AG10803 (cell line): Measurements from ENCODE around the gene TNIP2.

ENCODE experiments used
- DNase-seq: peaks from one replicate; pipeline ENCODE4 v3.0.0; 2010; ENCODE audit warnings: low read depth
- H3K4me3 ChIP-seq: 2 replicates; pipeline ENCODE4 v1.5.1; 2011; ENCODE audit warnings: mild to moderate bottlenecking, low read length, control low read depth
- CTCF ChIP-seq: conservative IDR thresholded peaks from 2 replicates; pipeline ENCODE4 v1.5.1; 2011; ENCODE audit warnings: mild to moderate bottlenecking, low read length, control low read depth, inconsistent platforms

Gene TNIP2

GRCh38 chr4:2750719-2751605 is 5.2 kb downstream of the TNIP2 start:
- DNase-seq = no peak
- no peak for TF ChIP-seq CTCF
- no peak overlapping the region for H3K4me3 ChIP-seq

- no peak for DNase-seq
- no peak for TF ChIP-seq CTCF
- H3K4me3 ChIP-seq = no peak overlapping the region
These were observed 9.0 kb downstream of the TNIP2 start for GRCh38 chr4:2746891-2747695.

GRCh38 chr4:2745981-2746806 is 9.9 kb downstream of the TNIP2 start:
- no peak for TF ChIP-seq CTCF
- H3K4me3 ChIP-seq = no peak overlapping the region
- peak; percentile 37 for DNase-seq

- no peak overlapping the region for H3K4me3 ChIP-seq
- no peak for DNase-seq
- no peak for TF ChIP-seq CTCF
These were observed 10.6 kb downstream of the TNIP2 start for GRCh38 chr4:2745516-2745915.

GRCh38 chr4:2744576-2745270 is 11.4 kb downstream of the TNIP2 start:
- H3K4me3 ChIP-seq = no peak overlapping the region
- no peak for DNase-seq
- no peak for TF ChIP-seq CTCF
